GF-D8 (cell line): ENCODE data around the gene LAMB2.

Experiments
- DNase-seq: peaks from one replicate; lab custom pipeline; 2025; lab: John Stamatoyannopoulos, UW

The LAMB2 gene

GRCh38 chr3:49132437-49133225 is at the start of gene LAMB2:
Gene LAMB2, minus strand, starts transcription at chr3:49133050. Its CDS starts 183 bp downstream, at chr3:49132867.
- no peak for DNase-seq

- no peak for DNase-seq
Observed at GRCh38 chr3:49181351-49181750, 48.5 kb upstream of the LAMB2 start.

- no peak for DNase-seq
Observed at GRCh38 chr3:49180116-49180515, 47.3 kb upstream of the LAMB2 start.

- peak; percentile 36 for DNase-seq
Observed at GRCh38 chr3:49177073-49177472, 44.2 kb upstream of the LAMB2 start.

- no peak for DNase-seq
Observed at GRCh38 chr3:49175530-49175929, 42.7 kb upstream of the LAMB2 start.

- DNase-seq = no peak
Observed at GRCh38 chr3:49174397-49174985, 41.6 kb upstream of the LAMB2 start.

GRCh38 chr3:49173792-49174170 is 40.9 kb upstream of the LAMB2 start:
- no peak for DNase-seq

GRCh38 chr3:49173116-49173791 is 40.4 kb upstream of the LAMB2 start:
- DNase-seq = no peak

- no peak for DNase-seq
Observed at GRCh38 chr3:49172551-49173041, 39.7 kb upstream of the LAMB2 start.

- DNase-seq = no peak
Observed at GRCh38 chr3:49171775-49172500, 39.1 kb upstream of the LAMB2 start.

GRCh38 chr3:49171119-49171774 is 38.4 kb upstream of the LAMB2 start, which contains the start of gene KLHDC8B:
Gene KLHDC8B, plus strand, starts transcription at chr3:49171598. Its CDS starts 1,172 bp downstream, at chr3:49172770.
- peak; percentile 24 for DNase-seq

- no peak for DNase-seq
Observed at GRCh38 chr3:49170744-49171118, 37.9 kb upstream of the LAMB2 start.

GRCh38 chr3:49166752-49167556 is 34.1 kb upstream of the LAMB2 start:
- no peak for DNase-seq

- DNase-seq = peak; percentile 43
Observed at GRCh38 chr3:49165771-49166751, 33.2 kb upstream of the LAMB2 start, which contains the start of gene CCDC71. Gene CCDC71, minus strand, starts transcription at chr3:49166331. Its CDS starts 2,123 bp downstream, at chr3:49164208.

GRCh38 chr3:49164983-49165720 is 32.3 kb upstream of the LAMB2 start:
- DNase-seq = no peak

- DNase-seq = no peak
Observed at GRCh38 chr3:49163609-49164008, 30.8 kb upstream of the LAMB2 start.

GRCh38 chr3:49162751-49163419 is 30.0 kb upstream of the LAMB2 start:
- no peak for DNase-seq
